Activated naive CD8-positive, alpha-beta T cell (primary cell): Measurements from ENCODE around the gene SLC12A6.
"Not testable (repeated sequence)": the region's sequence is repeated elsewhere in the genome, so short reads cannot be mapped to it uniquely, and the experiment has no call there.

Source experiments
- H3K27ac Mint-ChIP-seq: one replicate; pipeline ENCODE4 v1.8.0; 2021; ENCODE audit warnings: mixed read lengths
- H3K27me3 Mint-ChIP-seq: one replicate; pipeline ENCODE4 v1.8.0; 2021; ENCODE audit warnings: mixed read lengths
- H3K36me3 Mint-ChIP-seq: one replicate; pipeline ENCODE4 v1.8.0; 2021; ENCODE audit warnings: mixed read lengths
- H3K4me1 Mint-ChIP-seq: one replicate; pipeline ENCODE4 v1.8.0; 2021; ENCODE audit warnings: low read depth, mixed read lengths
- H3K4me3 Mint-ChIP-seq: one replicate; pipeline ENCODE4 v1.8.0; 2021; ENCODE audit warnings: mild to moderate bottlenecking, mixed read lengths
- H3K9me3 Mint-ChIP-seq: one replicate; pipeline ENCODE4 v1.8.0; 2021; ENCODE audit warnings: low read depth, mixed read lengths

Gene SLC12A6

GRCh38 chr15:34223904-34224596 lies 113.5 kb downstream of the SLC12A6 start:
- Mint-ChIP-seq H3K9me3 (no peaks in the 10 kb centered on the region), H3K27ac (peak overlapping the region; percentile 96), H3K4me3 (peak overlapping the region; percentile 97), H3K4me1 (peaks cover 27% of the 10 kb centered on the region), H3K36me3 (peaks cover 7% of the 10 kb centered on the region), H3K27me3 (no peaks in the 10 kb centered on the region)

- Mint-ChIP-seq H3K4me1 (no peaks in the 10 kb centered on the region), H3K9me3 (no peaks in the 10 kb centered on the region), H3K27ac (no peak overlapping the region), H3K27me3 (no peaks in the 10 kb centered on the region), H3K36me3 (no peaks in the 10 kb centered on the region), H3K4me3 (no peak overlapping the region)
These were observed 119.9 kb downstream of the SLC12A6 start for GRCh38 chr15:34217587-34218225.

GRCh38 chr15:34216527-34217270 lies 120.9 kb downstream of the SLC12A6 start:
- Mint-ChIP-seq H3K36me3 (no peaks in the 10 kb centered on the region), H3K27ac (no peak overlapping the region), H3K9me3 (no peaks in the 10 kb centered on the region), H3K27me3 (no peaks in the 10 kb centered on the region), H3K4me3 (no peak overlapping the region), H3K4me1 (no peaks in the 10 kb centered on the region)

GRCh38 chr15:34214135-34214534 lies 123.4 kb downstream of the SLC12A6 start:
- no peaks in the 10 kb centered on the region for H3K9me3 Mint-ChIP-seq
- no peaks in the 10 kb centered on the region for H3K27me3 Mint-ChIP-seq
- no peak overlapping the region for H3K4me3 Mint-ChIP-seq
- H3K27ac Mint-ChIP-seq, result no peak overlapping the region
- no peaks in the 10 kb centered on the region for H3K36me3 Mint-ChIP-seq
- peaks cover 3% of the 10 kb centered on the region for H3K4me1 Mint-ChIP-seq

GRCh38 chr15:34213690-34214089 lies 123.9 kb downstream of the SLC12A6 start:
- H3K4me1 Mint-ChIP-seq, result peaks cover 8% of the 10 kb centered on the region
- H3K9me3 Mint-ChIP-seq, result no peaks in the 10 kb centered on the region
- H3K27ac Mint-ChIP-seq, result no peak overlapping the region
- no peaks in the 10 kb centered on the region for H3K27me3 Mint-ChIP-seq
- no peaks in the 10 kb centered on the region for H3K36me3 Mint-ChIP-seq
- no peak overlapping the region for H3K4me3 Mint-ChIP-seq

GRCh38 chr15:34209421-34210282 lies 127.9 kb downstream of the SLC12A6 start, which contains the start of gene KATNBL1:
TSS of gene KATNBL1 (minus strand) at chr15:34210096. CDS start at chr15:34163676, 46,420 bp downstream.
- H3K27ac Mint-ChIP-seq, result peak within 1 kb of the TSS; percentile 78
- no peaks in the 10 kb centered on the region for H3K27me3 Mint-ChIP-seq
- H3K4me1 Mint-ChIP-seq, result peaks cover 25% of the 10 kb centered on the region
- H3K36me3 Mint-ChIP-seq, result peaks cover 9% of the 10 kb centered on the region
- H3K9me3 Mint-ChIP-seq, result no peaks in the 10 kb centered on the region
- peak within 1 kb of the TSS; percentile 92 for H3K4me3 Mint-ChIP-seq

GRCh38 chr15:34206011-34206410 lies 131.6 kb downstream of the SLC12A6 start:
- peaks cover 37% of the 10 kb centered on the region for H3K4me1 Mint-ChIP-seq
- peaks cover 14% of the 10 kb centered on the region for H3K36me3 Mint-ChIP-seq
- no peaks in the 10 kb centered on the region for H3K27me3 Mint-ChIP-seq
- H3K27ac Mint-ChIP-seq, result no peak overlapping the region
- no peaks in the 10 kb centered on the region for H3K9me3 Mint-ChIP-seq
- H3K4me3 Mint-ChIP-seq, result no peak overlapping the region

GRCh38 chr15:34203936-34204335 lies 133.6 kb downstream of the SLC12A6 start:
- peaks cover 20% of the 10 kb centered on the region for H3K36me3 Mint-ChIP-seq
- no peaks in the 10 kb centered on the region for H3K27me3 Mint-ChIP-seq
- H3K4me3 Mint-ChIP-seq, result no peak overlapping the region
- H3K9me3 Mint-ChIP-seq, result no peaks in the 10 kb centered on the region
- H3K4me1 Mint-ChIP-seq, result peaks cover 35% of the 10 kb centered on the region
- H3K27ac Mint-ChIP-seq, result no peak overlapping the region

- H3K27ac Mint-ChIP-seq, result no peak overlapping the region
- H3K4me1 Mint-ChIP-seq, result peaks cover 30% of the 10 kb centered on the region
- H3K27me3 Mint-ChIP-seq, result no peaks in the 10 kb centered on the region
- no peak overlapping the region for H3K4me3 Mint-ChIP-seq
- peaks cover 20% of the 10 kb centered on the region for H3K36me3 Mint-ChIP-seq
- H3K9me3 Mint-ChIP-seq, result no peaks in the 10 kb centered on the region
These were observed 134.3 kb downstream of the SLC12A6 start for GRCh38 chr15:34203305-34203704.

- not testable (repeated sequence) for H3K9me3 Mint-ChIP-seq, H3K4me3 Mint-ChIP-seq, H3K27me3 Mint-ChIP-seq, H3K36me3 Mint-ChIP-seq, H3K27ac Mint-ChIP-seq
- H3K4me1 Mint-ChIP-seq, result peaks cover 32% of the 10 kb centered on the region
These were observed 144.3 kb downstream of the SLC12A6 start for GRCh38 chr15:34193272-34193671.

- Mint-ChIP-seq H3K4me1 (peaks cover 28% of the 10 kb centered on the region), H3K9me3 (no peaks in the 10 kb centered on the region), H3K36me3 (peaks cover 6% of the 10 kb centered on the region), H3K4me3 (no peak overlapping the region), H3K27me3 (no peaks in the 10 kb centered on the region), H3K27ac (no peak overlapping the region)
These were observed 148.9 kb downstream of the SLC12A6 start for GRCh38 chr15:34188711-34189110.

- Mint-ChIP-seq H3K4me1 (peaks cover 18% of the 10 kb centered on the region), H3K4me3 (no peak overlapping the region), H3K27me3 (no peaks in the 10 kb centered on the region), H3K9me3 (no peaks in the 10 kb centered on the region), H3K36me3 (peaks cover 8% of the 10 kb centered on the region), H3K27ac (no peak overlapping the region)
These were observed 151.9 kb downstream of the SLC12A6 start for GRCh38 chr15:34185666-34186065.

GRCh38 chr15:34182942-34183341 lies 154.6 kb downstream of the SLC12A6 start:
- H3K36me3 Mint-ChIP-seq, result peaks cover 13% of the 10 kb centered on the region
- H3K27me3 Mint-ChIP-seq, result no peaks in the 10 kb centered on the region
- peaks cover 13% of the 10 kb centered on the region for H3K4me1 Mint-ChIP-seq
- no peak overlapping the region for H3K27ac Mint-ChIP-seq
- no peaks in the 10 kb centered on the region for H3K9me3 Mint-ChIP-seq
- no peak overlapping the region for H3K4me3 Mint-ChIP-seq
